HG03442 (cell line): Measurements from ENCODE around the gene KIAA1549.

Experiments
- ATAC-seq: cut with Tn5 transposase; IDR thresholded peaks from one replicate; pipeline ENCODE4 v1.9.1; 2021; ENCODE audit warnings: mild to moderate bottlenecking, moderate library complexity; ENCODE audit not compliant: unreplicated experiment

KIAA1549 gene

GRCh38 chr7:138975343-138976104, 5.7 kb downstream of the KIAA1549 start:
- ATAC-seq, result no peak

- ATAC-seq, result no peak
These were observed 6.4 kb downstream of the KIAA1549 start for GRCh38 chr7:138974675-138975292.

- ATAC-seq, result no peak
These were observed 7.1 kb downstream of the KIAA1549 start for GRCh38 chr7:138974103-138974502.

GRCh38 chr7:138970952-138971351, 10.2 kb downstream of the KIAA1549 start:
- ATAC-seq, result no peak

GRCh38 chr7:138970446-138970845, 10.7 kb downstream of the KIAA1549 start:
- no peak for ATAC-seq

- ATAC-seq, result no peak
These were observed 14.0 kb downstream of the KIAA1549 start for GRCh38 chr7:138967159-138967558.

- no peak for ATAC-seq
These were observed 16.4 kb downstream of the KIAA1549 start for GRCh38 chr7:138964624-138965436.

- ATAC-seq, result no peak
These were observed 17.5 kb downstream of the KIAA1549 start for GRCh38 chr7:138963675-138964074.

GRCh38 chr7:138962561-138963270, 18.5 kb downstream of the KIAA1549 start:
- ATAC-seq, result no peak

- no peak for ATAC-seq
These were observed 20.0 kb downstream of the KIAA1549 start for GRCh38 chr7:138961159-138961558.

- no peak for ATAC-seq
These were observed 22.7 kb downstream of the KIAA1549 start for GRCh38 chr7:138958391-138958956.

GRCh38 chr7:138957753-138958390, 23.3 kb downstream of the KIAA1549 start:
- ATAC-seq, result no peak

- ATAC-seq, result no peak
These were observed 24.0 kb downstream of the KIAA1549 start for GRCh38 chr7:138957217-138957616.

- no peak for ATAC-seq
These were observed 26.4 kb downstream of the KIAA1549 start for GRCh38 chr7:138954545-138955475.

GRCh38 chr7:138952791-138953190, 28.4 kb downstream of the KIAA1549 start:
- ATAC-seq, result no peak

GRCh38 chr7:138951953-138952352, 29.2 kb downstream of the KIAA1549 start:
- ATAC-seq, result no peak

GRCh38 chr7:138949421-138950088, 31.6 kb downstream of the KIAA1549 start:
- no peak for ATAC-seq

GRCh38 chr7:138948403-138948802, 32.8 kb downstream of the KIAA1549 start:
- ATAC-seq, result no peak

GRCh38 chr7:138945821-138946220, 35.4 kb downstream of the KIAA1549 start:
- no peak for ATAC-seq
